ENCODE measurements around the gene PDE8B.

Gene PDE8B

DNA sequence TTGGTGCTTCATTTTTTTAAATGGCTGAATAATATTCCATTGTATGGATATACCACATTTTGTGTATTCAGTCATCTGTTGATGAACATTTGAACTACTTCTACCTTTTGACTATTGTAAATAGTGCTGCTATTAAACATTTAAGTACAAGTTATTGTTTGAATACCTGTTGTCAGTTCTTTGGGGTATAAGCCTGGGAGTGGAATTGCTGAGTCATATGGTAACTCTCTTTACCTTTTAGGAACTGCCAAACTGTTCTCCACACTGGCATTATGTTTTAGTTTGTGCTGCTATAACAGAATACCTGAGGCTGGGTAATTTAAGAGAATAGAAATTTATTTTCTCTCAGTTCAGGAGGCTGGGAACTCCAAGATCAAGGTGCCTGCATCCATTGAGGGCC, 15.7 kb upstream of the PDE8B start:
- no peak overlapping the region for H2BK5ac ChIP-seq (ENCODE audit: low read length)
- no peak overlapping the region for H3K4me3 ChIP-seq (ENCODE audit: low read length in 2 of 2)
- no peak overlapping the region for H3K18ac ChIP-seq (ENCODE audit: low read length)
- H3K79me1 ChIP-seq (ENCODE audit: low read depth, low read length), result no peaks in the 10 kb centered on the region
- no peak overlapping the region for H3K14ac ChIP-seq (ENCODE audit: low read length)
- peaks cover 0 to 10% (median 0%) of the 10 kb centered on the region in 3 experiments for H3K27me3 ChIP-seq (ENCODE audit: control insufficient read depth in 3 of 3, insufficient read depth in 3 of 3, low read depth in 1 of 3, low read length in 3 of 3)
- peaks cover 0 to 3% of the 10 kb centered on the region in 2 donors for H3K9me3 ChIP-seq (replicated peaks in 1 of 2; ENCODE audit: control insufficient read depth in 2 of 2, insufficient read depth in 1 of 2, low read depth in 1 of 2, low read length in 2 of 2)
- H3K4me2 ChIP-seq (ENCODE audit: insufficient read depth, low read length, poor library complexity, severe bottlenecking), result no peak overlapping the region
- DNase-seq (ENCODE audit: low spot score), result no peak
- H2BK15ac ChIP-seq (ENCODE audit: low read length), result no peak overlapping the region
- no peak overlapping the region for H2AK5ac ChIP-seq (ENCODE audit: low read depth, low read length)
- H2BK12ac ChIP-seq (ENCODE audit: low read length), result no peak overlapping the region
- no peak overlapping the region for H2AFZ ChIP-seq (ENCODE audit: low read length)
- no peak overlapping the region for H4K8ac ChIP-seq (ENCODE audit: low read depth, low read length)
- no peak overlapping the region for H4K91ac ChIP-seq (ENCODE audit: low read depth, low read length, poor library complexity)
- no peak overlapping the region for H3K27ac ChIP-seq (replicated peaks; ENCODE audit: low read length)
- no peak overlapping the region for H3K9ac ChIP-seq (ENCODE audit: low read depth, low read length, poor library complexity)
- H3K36me3 ChIP-seq (replicated peaks in 1 of 2; ENCODE audit: control insufficient read depth in 2 of 2, insufficient read depth in 2 of 2, low read length in 2 of 2), result no peaks in the 10 kb centered on the region
- H3K4ac ChIP-seq (ENCODE audit: low read length), result no peak overlapping the region
- H3K4me1 ChIP-seq (ENCODE audit: control insufficient read depth in 2 of 2, insufficient read depth in 1 of 2, low read depth in 1 of 2, low read length in 2 of 2), result no peaks in the 10 kb centered on the region
- no peak overlapping the region for H3K23ac ChIP-seq (ENCODE audit: low read depth, low read length, poor library complexity)
- no peak overlapping the region for H2BK120ac ChIP-seq (ENCODE audit: low read depth, low read length)

DNA sequence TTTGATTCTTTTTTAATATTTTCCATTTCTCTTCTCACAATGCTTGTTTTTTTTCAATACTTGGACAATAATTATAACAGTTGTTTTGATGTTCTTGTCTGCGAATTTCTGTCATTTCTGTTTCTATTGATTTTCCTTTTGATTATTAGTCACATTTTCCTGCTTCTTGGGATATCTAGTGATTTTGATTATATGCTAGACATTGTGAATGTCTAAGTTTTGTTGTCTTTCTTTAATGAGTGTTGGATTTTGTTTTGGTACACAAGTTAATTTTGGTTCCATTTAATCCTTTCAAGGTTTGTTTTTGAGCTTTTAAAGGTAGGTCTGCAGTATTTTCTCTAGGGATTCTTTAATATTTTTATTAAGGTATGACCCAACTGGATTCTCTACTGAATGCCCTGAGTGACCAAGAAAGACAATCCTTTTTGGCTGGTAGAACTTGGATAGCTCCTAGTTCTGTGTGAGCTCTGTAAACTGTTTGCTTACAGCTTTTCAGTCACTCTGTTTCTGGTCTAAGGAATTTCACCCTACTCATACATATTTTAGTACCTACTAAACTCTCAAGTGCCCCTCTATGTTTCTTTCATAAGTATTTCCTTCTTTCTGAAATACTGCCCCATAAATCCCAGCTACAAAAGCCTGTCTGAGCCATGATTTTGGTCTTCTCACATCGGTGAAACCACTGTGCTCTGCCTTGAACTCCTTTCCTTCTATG, 12.5 kb upstream of the PDE8B start:
- no peak overlapping the region for H3K4me2 ChIP-seq (ENCODE audit: insufficient read depth, low read length, poor library complexity, severe bottlenecking)
- no peaks in the 10 kb centered on the region for H3K79me1 ChIP-seq (ENCODE audit: low read depth, low read length)
- peaks cover 0 to 3% of the 10 kb centered on the region in 2 donors for H3K9me3 ChIP-seq (replicated peaks in 1 of 2; ENCODE audit: control insufficient read depth in 2 of 2, insufficient read depth in 1 of 2, low read depth in 1 of 2, low read length in 2 of 2)
- peaks cover 0 to 10% (median 0%) of the 10 kb centered on the region in 3 experiments for H3K27me3 ChIP-seq (ENCODE audit: control insufficient read depth in 3 of 3, insufficient read depth in 3 of 3, low read depth in 1 of 3, low read length in 3 of 3)
- H2BK5ac ChIP-seq (ENCODE audit: low read length), result no peak overlapping the region
- no peak overlapping the region for H3K4me3 ChIP-seq (ENCODE audit: low read length in 2 of 2)
- H3K14ac ChIP-seq (ENCODE audit: low read length), result no peak overlapping the region
- no peaks in the 10 kb centered on the region for H3K36me3 ChIP-seq (replicated peaks in 1 of 2; ENCODE audit: control insufficient read depth in 2 of 2, insufficient read depth in 2 of 2, low read length in 2 of 2)
- DNase-seq (ENCODE audit: low spot score), result no peak
- no peak overlapping the region for H2BK12ac ChIP-seq (ENCODE audit: low read length)
- no peak overlapping the region for H2AFZ ChIP-seq (ENCODE audit: low read length)
- H3K23ac ChIP-seq (ENCODE audit: low read depth, low read length, poor library complexity), result no peak overlapping the region
- no peak overlapping the region for H3K4ac ChIP-seq (ENCODE audit: low read length)
- no peak overlapping the region for H2BK120ac ChIP-seq (ENCODE audit: low read depth, low read length)
- H3K9ac ChIP-seq (ENCODE audit: low read depth, low read length, poor library complexity), result no peak overlapping the region
- no peak overlapping the region for H3K27ac ChIP-seq (replicated peaks; ENCODE audit: low read length)
- H4K91ac ChIP-seq (ENCODE audit: low read depth, low read length, poor library complexity), result no peak overlapping the region
- WGBS, 2 donors (ENCODE audit: extremely low coverage in 2 of 2, insufficient read length in 2 of 2, insufficient replicate concordance in 1 of 2), result no CpG with 5 or more reads among the region's 2 CpGs
- no peak overlapping the region for H2BK15ac ChIP-seq (ENCODE audit: low read length)
- H2AK5ac ChIP-seq (ENCODE audit: low read depth, low read length), result no peak overlapping the region
- H4K8ac ChIP-seq (ENCODE audit: low read depth, low read length), result no peak overlapping the region
- H3K18ac ChIP-seq (ENCODE audit: low read length), result no peak overlapping the region
- peaks cover 0 to 3% of the 10 kb centered on the region in 2 donors for H3K4me1 ChIP-seq (ENCODE audit: control insufficient read depth in 2 of 2, insufficient read depth in 1 of 2, low read depth in 1 of 2, low read length in 2 of 2)

DNA sequence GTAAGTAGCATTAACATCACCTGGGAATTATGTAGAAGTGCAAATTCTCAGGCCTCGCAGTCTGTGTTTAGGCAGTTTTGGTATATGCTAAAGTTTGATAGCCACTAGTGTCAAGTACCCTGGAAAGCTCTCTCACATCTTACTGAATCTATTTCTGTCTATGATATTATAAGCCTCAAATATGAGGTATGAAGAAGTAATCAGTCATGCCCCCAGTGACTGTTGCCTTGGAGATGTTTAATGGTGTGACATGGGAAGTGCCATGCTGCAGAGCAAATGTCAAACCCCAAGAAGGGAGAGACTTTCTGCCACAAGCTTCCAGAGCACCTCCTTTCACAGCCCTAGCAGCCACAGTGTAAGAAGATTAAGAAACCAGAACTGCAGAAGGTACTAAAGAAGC, 9.8 kb upstream of the PDE8B start:
- no peak overlapping the region for H2BK15ac ChIP-seq (ENCODE audit: low read length)
- no peak overlapping the region for H3K23ac ChIP-seq (ENCODE audit: low read depth, low read length, poor library complexity)
- no peak overlapping the region for H2BK120ac ChIP-seq (ENCODE audit: low read depth, low read length)
- H3K18ac ChIP-seq (ENCODE audit: low read length), result no peak overlapping the region
- DNase-seq (ENCODE audit: low spot score), result no peak
- H2AK5ac ChIP-seq (ENCODE audit: low read depth, low read length), result no peak overlapping the region
- H3K27me3 ChIP-seq (ENCODE audit: control insufficient read depth in 3 of 3, insufficient read depth in 3 of 3, low read depth in 1 of 3, low read length in 3 of 3), result peaks cover 0 to 26% (median 0%) of the 10 kb centered on the region in 3 experiments
- H4K8ac ChIP-seq (ENCODE audit: low read depth, low read length), result no peak overlapping the region
- peaks cover 0 to 3% of the 10 kb centered on the region in 2 donors for H3K4me1 ChIP-seq (ENCODE audit: control insufficient read depth in 2 of 2, insufficient read depth in 1 of 2, low read depth in 1 of 2, low read length in 2 of 2)
- H3K4me3 ChIP-seq (ENCODE audit: low read length in 2 of 2), result no peak overlapping the region
- H3K9me3 ChIP-seq (replicated peaks in 1 of 2; ENCODE audit: control insufficient read depth in 2 of 2, insufficient read depth in 1 of 2, low read depth in 1 of 2, low read length in 2 of 2), result peaks cover 0 to 1% of the 10 kb centered on the region in 2 donors
- no peak overlapping the region for H3K27ac ChIP-seq (replicated peaks; ENCODE audit: low read length)
- H2BK12ac ChIP-seq (ENCODE audit: low read length), result no peak overlapping the region
- H3K36me3 ChIP-seq (replicated peaks in 1 of 2; ENCODE audit: control insufficient read depth in 2 of 2, insufficient read depth in 2 of 2, low read length in 2 of 2), result no peaks in the 10 kb centered on the region
- H2AFZ ChIP-seq (ENCODE audit: low read length), result no peak overlapping the region
- H4K91ac ChIP-seq (ENCODE audit: low read depth, low read length, poor library complexity), result no peak overlapping the region
- H3K14ac ChIP-seq (ENCODE audit: low read length), result no peak overlapping the region
- WGBS, 2 donors (ENCODE audit: extremely low coverage in 2 of 2, insufficient read length in 2 of 2, insufficient replicate concordance in 1 of 2), result no CpG with 5 or more reads among the region's 1 CpG
- H3K4me2 ChIP-seq (ENCODE audit: insufficient read depth, low read length, poor library complexity, severe bottlenecking), result no peak overlapping the region
- no peaks in the 10 kb centered on the region for H3K79me1 ChIP-seq (ENCODE audit: low read depth, low read length)
- no peak overlapping the region for H2BK5ac ChIP-seq (ENCODE audit: low read length)
- no peak overlapping the region for H3K9ac ChIP-seq (ENCODE audit: low read depth, low read length, poor library complexity)
- no peak overlapping the region for H3K4ac ChIP-seq (ENCODE audit: low read length)

DNA sequence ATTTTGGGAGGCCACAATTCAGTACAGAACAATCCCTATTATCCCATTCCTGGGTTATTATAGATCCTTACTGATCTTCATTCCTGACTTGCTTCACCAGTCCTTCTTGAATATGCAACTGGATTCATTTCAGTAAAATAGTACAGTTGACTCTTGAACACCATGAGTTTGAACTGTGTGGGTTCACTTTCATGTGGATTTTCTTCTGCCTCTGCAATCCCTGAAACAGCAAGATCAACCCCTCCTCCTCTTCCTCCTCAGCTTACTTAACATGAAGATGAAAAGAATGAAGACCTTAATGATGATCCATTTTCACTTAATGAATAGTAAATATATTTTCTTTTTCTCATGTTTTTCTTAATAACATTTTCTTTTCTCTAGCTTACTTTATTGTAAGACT, 8.3 kb upstream of the PDE8B start:
- H2BK5ac ChIP-seq (ENCODE audit: low read length), result no peak overlapping the region
- no peak overlapping the region for H2BK15ac ChIP-seq (ENCODE audit: low read length)
- H2AK5ac ChIP-seq (ENCODE audit: low read depth, low read length), result no peak overlapping the region
- H3K4me2 ChIP-seq (ENCODE audit: insufficient read depth, low read length, poor library complexity, severe bottlenecking), result no peak overlapping the region
- H3K36me3 ChIP-seq (replicated peaks in 1 of 2; ENCODE audit: control insufficient read depth in 2 of 2, insufficient read depth in 2 of 2, low read length in 2 of 2), result no peaks in the 10 kb centered on the region
- H3K27me3 ChIP-seq (ENCODE audit: control insufficient read depth in 3 of 3, insufficient read depth in 3 of 3, low read depth in 1 of 3, low read length in 3 of 3), result peaks cover 0 to 39% (median 0%) of the 10 kb centered on the region in 3 experiments
- H3K23ac ChIP-seq (ENCODE audit: low read depth, low read length, poor library complexity), result no peak overlapping the region
- peaks cover 0 to 1% of the 10 kb centered on the region in 2 donors for H3K9me3 ChIP-seq (replicated peaks in 1 of 2; ENCODE audit: control insufficient read depth in 2 of 2, insufficient read depth in 1 of 2, low read depth in 1 of 2, low read length in 2 of 2)
- no peak overlapping the region for H3K4me3 ChIP-seq (ENCODE audit: low read length in 2 of 2)
- H2AFZ ChIP-seq (ENCODE audit: low read length), result no peak overlapping the region
- H3K4me1 ChIP-seq (ENCODE audit: control insufficient read depth in 2 of 2, insufficient read depth in 1 of 2, low read depth in 1 of 2, low read length in 2 of 2), result peaks cover 0 to 3% of the 10 kb centered on the region in 2 donors
- H2BK12ac ChIP-seq (ENCODE audit: low read length), result no peak overlapping the region
- no peak overlapping the region for H3K18ac ChIP-seq (ENCODE audit: low read length)
- no peaks in the 10 kb centered on the region for H3K79me1 ChIP-seq (ENCODE audit: low read depth, low read length)
- no peak overlapping the region for H4K8ac ChIP-seq (ENCODE audit: low read depth, low read length)
- no peak overlapping the region for H3K9ac ChIP-seq (ENCODE audit: low read depth, low read length, poor library complexity)
- no peak overlapping the region for H3K14ac ChIP-seq (ENCODE audit: low read length)
- H3K27ac ChIP-seq (replicated peaks; ENCODE audit: low read length), result no peak overlapping the region
- H3K4ac ChIP-seq (ENCODE audit: low read length), result no peak overlapping the region
- no peak for DNase-seq (ENCODE audit: low spot score)
- H2BK120ac ChIP-seq (ENCODE audit: low read depth, low read length), result no peak overlapping the region
- no peak overlapping the region for H4K91ac ChIP-seq (ENCODE audit: low read depth, low read length, poor library complexity)
